Endodermal cell (in vitro differentiated cells): ENCODE data around the gene NAA10. TPM values are rescaled to one million over a fixed set of nuclear protein-coding genes. Genes with fewer than 3 reads are reported as not detected.

Experiments used
- DNase-seq: peaks from one replicate; pipeline ENCODE4 v3.0.0-alpha.2; 2017
- H3K27ac ChIP-seq: 2 replicates; pipeline ENCODE4 v1.5.1; 2013; ENCODE audit warnings: mild to moderate bottlenecking, low read depth, low read length, moderate library complexity
- H3K27me3 ChIP-seq: 2 replicates; pipeline ENCODE4 v1.6.1; 2013; ENCODE audit warnings: mild to moderate bottlenecking, low read length, moderate library complexity; ENCODE audit not compliant: insufficient read depth, control insufficient read depth, poor library complexity, severe bottlenecking
- H3K36me3 ChIP-seq: 2 replicates; pipeline ENCODE4 v1.7.0; 2013; ENCODE audit warnings: mild to moderate bottlenecking, low read length, moderate library complexity; ENCODE audit not compliant: control insufficient read depth, insufficient read depth
- H3K4me1 ChIP-seq: one replicate; pipeline ENCODE4 v1.7.0; 2013; ENCODE audit warnings: low read length; ENCODE audit not compliant: control insufficient read depth, insufficient read depth
- H3K4me3 ChIP-seq: 2 replicates; pipeline ENCODE4 v1.5.1; 2013; ENCODE audit warnings: mild to moderate bottlenecking, low read length, moderate library complexity
- H3K9ac ChIP-seq: 2 replicates; pipeline ENCODE4 v1.6.1; 2013; ENCODE audit warnings: mild to moderate bottlenecking, low read length, moderate library complexity; ENCODE audit not compliant: poor library complexity, severe bottlenecking; ENCODE audit errors: extremely low read depth
- H3K9me3 ChIP-seq: 2 replicates; pipeline ENCODE4 v1.6.1; 2013; ENCODE audit warnings: mild to moderate bottlenecking, low read length, moderate library complexity; ENCODE audit not compliant: control insufficient read depth
- H3K27ac Mint-ChIP-seq: 2 replicates; pipeline ENCODE4 v1.8.0; 2020; ENCODE audit warnings: mixed read lengths
- H3K27me3 Mint-ChIP-seq: 2 replicates; pipeline ENCODE4 v1.8.0; 2021; ENCODE audit warnings: mild to moderate bottlenecking, mixed read lengths; ENCODE audit not compliant: insufficient read depth
- H3K36me3 Mint-ChIP-seq: 2 replicates; pipeline ENCODE4 v1.8.0; 2020; ENCODE audit warnings: low read depth, mixed read lengths
- H3K4me1 Mint-ChIP-seq: 2 replicates; pipeline ENCODE4 v1.8.0; 2020; ENCODE audit warnings: mixed read lengths
- H3K4me3 Mint-ChIP-seq: 2 replicates; pipeline ENCODE4 v1.8.0; 2020; ENCODE audit warnings: mild to moderate bottlenecking, moderate library complexity, mixed read lengths
- H3K9me3 Mint-ChIP-seq: 2 replicates; pipeline ENCODE4 v1.8.0; 2020; ENCODE audit warnings: mild to moderate bottlenecking, mixed read lengths
- CTCF ChIP-seq: fragments of 200-600 bp; sonication (generic); conservative IDR thresholded peaks from 2 replicates; pipeline ENCODE4 v1.5.0; 2021; ENCODE audit warnings: antibody characterized with exemption, mild to moderate bottlenecking
- WGBS, 2 experiments: methylation state at CpG; one replicate each; pipeline versions ENCODE4 v1.1.5 to v1.1.7; 2013; ENCODE audit warnings: missing lambda C conversion rate in 2 of 2, mixed read lengths in 1 of 2; ENCODE audit not compliant: insufficient coverage in 1 of 2, insufficient read length in 1 of 2; 5-methylcytosine and 5-hydroxymethylcytosine counted together
- total RNA-seq, 2 donors: library from RNA; stranded (reverse); fragmentation: NEBNext Ultra II Directional in 1 of 2; extraction: Animal tissue kit (Norgen Biotek cat#: 25700) in 1 of 2; gene quantifications; 2 replicates in 1 of 2; 3 replicates in 1 of 2; pipeline ENCODE4 v1.2.1, GENCODE V29; 2021

The NAA10 gene
- total RNA-seq, 2 donors from 2014 or later, result 91.6 to 99.3 TPM

- DNase-seq, result no peak
- Histone ChIP-seq H3K27me3 (no peaks in the 10 kb centered on the region), H3K9me3 (no peaks in the 10 kb centered on the region), H3K4me1 (no peaks in the 10 kb centered on the region), H3K36me3 (no peaks in the 10 kb centered on the region), H3K27ac (no peak overlapping the region), H3K9ac (no peak overlapping the region), H3K4me3 (no peak overlapping the region)
- Mint-ChIP-seq H3K4me1 (peaks cover 4% of the 10 kb centered on the region), H3K9me3 (peaks cover 73% of the 10 kb centered on the region), H3K27me3 (no peaks in the 10 kb centered on the region), H3K36me3 (peaks cover 37% of the 10 kb centered on the region), H3K27ac (no peak overlapping the region), H3K4me3 (no peak overlapping the region)
- WGBS, 2 experiments, result 90 to 98% methylated on average over 4 to 13 of the region's 13 CpGs
- no peak for TF ChIP-seq CTCF
Observed at GRCh38 chrX:153919281-153919680, 15.6 kb downstream of the NAA10 start.

GRCh38 chrX:153917869-153918268 lies 17.0 kb downstream of the NAA10 start:
- TF ChIP-seq CTCF, result no peak
- H3K36me3 ChIP-seq, result no peaks in the 10 kb centered on the region
- no peak overlapping the region for H3K9ac ChIP-seq
- no peak for DNase-seq
- peaks cover 40% of the 10 kb centered on the region for H3K36me3 Mint-ChIP-seq
- no peaks in the 10 kb centered on the region for H3K4me1 ChIP-seq
- H3K27me3 Mint-ChIP-seq, result no peaks in the 10 kb centered on the region
- WGBS, 2 experiments, result 90 to 93% methylated on average over 2 to 6 of the region's 6 CpGs
- H3K27ac ChIP-seq, result no peak overlapping the region
- peaks cover 4% of the 10 kb centered on the region for H3K4me1 Mint-ChIP-seq
- no peak overlapping the region for H3K27ac Mint-ChIP-seq
- H3K4me3 Mint-ChIP-seq, result no peak overlapping the region
- H3K9me3 ChIP-seq, result no peaks in the 10 kb centered on the region
- H3K4me3 ChIP-seq, result no peak overlapping the region
- no peaks in the 10 kb centered on the region for H3K27me3 ChIP-seq
- H3K9me3 Mint-ChIP-seq, result peaks cover 67% of the 10 kb centered on the region

GRCh38 chrX:153913701-153914100 lies 21.1 kb downstream of the NAA10 start:
- WGBS, 2 experiments, result 93 to 94% methylated on average over 3 to 17 of the region's 17 CpGs

More at GRCh38 chrX:153913701-153914100, 21.1 kb downstream of the NAA10 start:
- H3K27ac ChIP-seq, result no peak overlapping the region
- H3K9ac ChIP-seq, result no peak overlapping the region
- Mint-ChIP-seq H3K9me3 (peaks cover 58% of the 10 kb centered on the region), H3K27ac (no peak overlapping the region), H3K4me3 (no peak overlapping the region), H3K27me3 (no peaks in the 10 kb centered on the region), H3K4me1 (no peaks in the 10 kb centered on the region), H3K36me3 (peaks cover 28% of the 10 kb centered on the region)
- H3K4me1 ChIP-seq, result no peaks in the 10 kb centered on the region
- H3K27me3 ChIP-seq, result no peaks in the 10 kb centered on the region
- H3K9me3 ChIP-seq, result no peaks in the 10 kb centered on the region
- no peak for TF ChIP-seq CTCF
- H3K4me3 ChIP-seq, result no peak overlapping the region
- no peaks in the 10 kb centered on the region for H3K36me3 ChIP-seq
- peak; percentile 30 for DNase-seq
